Esophagus mucosa (tissue), 1 donor: ENCODE data around the gene UBTF. TPM values are rescaled to one million over a fixed set of nuclear protein-coding genes. Genes with fewer than 3 reads are reported as not detected.

Experiments used
- ATAC-seq: fragments of 200-7000 bp; cut with Tn5 transposase; one replicate; pipeline ENCODE4 v1.9.1; 2020
- total RNA-seq: library from RNA; stranded (reverse); gene quantifications from one replicate; pipeline ENCODE4 v1.2.4, GENCODE V29; 2023
- donor health status: DM: yes; HTN: yes; CAD: no.

The UBTF gene
- total RNA-seq, 1 donor from 2014 or later, result 60.7 TPM

DNA sequence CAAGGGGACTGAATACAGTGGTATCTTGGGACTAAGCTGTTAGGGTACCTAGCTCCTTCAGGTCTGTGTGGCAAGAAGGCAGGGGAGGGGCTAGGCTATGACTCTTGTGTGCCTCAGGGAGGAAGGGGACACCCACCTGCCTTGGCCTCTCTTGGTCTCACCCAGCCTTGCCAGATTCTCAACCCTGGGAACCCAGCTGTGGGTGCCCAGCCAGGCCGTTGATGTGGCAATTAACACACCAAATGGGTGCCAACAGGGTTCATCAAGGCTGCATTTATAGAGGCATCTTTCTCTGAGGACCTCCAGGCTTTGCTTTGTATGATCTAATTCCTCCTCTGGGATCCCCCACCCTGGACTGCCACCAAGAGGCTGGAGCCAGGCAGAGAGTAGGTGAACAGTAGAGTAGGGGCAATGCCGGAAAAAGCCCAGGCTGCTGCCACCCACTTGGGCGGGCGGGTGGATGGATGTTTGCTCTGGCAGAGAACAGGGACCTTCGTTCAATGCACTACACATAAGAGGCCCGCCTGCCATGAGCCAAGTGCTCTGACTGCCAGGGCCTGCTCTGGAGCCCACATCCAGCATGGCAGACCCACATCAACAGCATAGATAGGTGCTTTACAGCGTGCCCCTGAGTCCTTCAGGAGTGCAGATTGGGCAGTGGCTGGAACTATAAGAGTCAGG lies 52.2 kb downstream of the UBTF start:
- ATAC-seq, result no peak

DNA sequence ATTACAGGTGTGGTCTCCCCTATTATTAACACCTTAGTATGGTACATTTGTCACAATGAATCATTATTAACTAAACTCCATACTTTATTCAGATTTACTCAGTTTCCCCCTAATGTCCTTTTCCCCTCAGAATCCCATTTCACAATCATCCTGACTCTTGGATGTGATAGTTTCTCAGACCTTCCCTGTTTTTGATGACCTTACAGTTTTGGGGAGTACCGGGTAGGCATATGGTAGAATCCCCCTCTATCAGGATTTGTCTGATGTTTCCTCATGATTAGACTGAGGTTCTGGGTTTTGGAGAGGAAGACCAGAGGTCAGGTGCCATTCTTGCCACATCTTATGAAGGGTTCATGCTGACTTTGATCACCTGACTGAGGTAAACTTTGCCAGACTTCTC lies 55.0 kb downstream of the UBTF start:
- ATAC-seq, result no peak

DNA sequence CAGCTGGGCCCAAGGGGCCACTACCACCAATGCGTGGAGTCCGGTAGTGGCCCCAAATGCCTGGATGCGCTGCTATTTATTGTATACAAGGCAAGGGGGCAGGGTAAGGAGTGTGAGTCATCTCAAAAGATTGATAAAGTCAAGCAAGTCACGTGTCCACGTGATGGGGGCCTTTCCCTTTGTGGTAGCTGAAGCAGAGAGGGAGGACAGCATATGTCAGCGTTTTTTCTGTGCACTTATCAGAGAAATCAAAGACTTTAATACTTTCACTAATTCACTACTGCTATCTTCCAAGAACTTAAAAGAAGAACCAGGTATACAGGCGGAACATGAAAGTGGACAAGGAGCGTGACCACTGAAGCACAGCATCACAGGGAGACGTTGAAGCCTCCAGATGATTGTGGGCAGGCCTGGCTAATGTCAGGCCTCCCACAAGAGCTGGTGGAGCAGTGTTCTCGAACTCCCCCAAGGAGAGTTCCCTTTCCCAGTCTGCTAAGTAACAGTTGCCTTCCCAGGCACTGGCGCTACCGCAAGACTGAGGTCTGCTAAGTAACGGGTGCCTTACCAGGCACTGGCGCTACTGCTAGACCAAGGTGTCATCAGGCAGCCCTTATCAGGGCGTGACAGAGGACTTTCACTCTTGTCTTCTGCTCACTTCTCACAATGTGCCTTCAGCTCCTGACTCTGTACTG lies 59.8 kb downstream of the UBTF start:
- no peak for ATAC-seq

DNA sequence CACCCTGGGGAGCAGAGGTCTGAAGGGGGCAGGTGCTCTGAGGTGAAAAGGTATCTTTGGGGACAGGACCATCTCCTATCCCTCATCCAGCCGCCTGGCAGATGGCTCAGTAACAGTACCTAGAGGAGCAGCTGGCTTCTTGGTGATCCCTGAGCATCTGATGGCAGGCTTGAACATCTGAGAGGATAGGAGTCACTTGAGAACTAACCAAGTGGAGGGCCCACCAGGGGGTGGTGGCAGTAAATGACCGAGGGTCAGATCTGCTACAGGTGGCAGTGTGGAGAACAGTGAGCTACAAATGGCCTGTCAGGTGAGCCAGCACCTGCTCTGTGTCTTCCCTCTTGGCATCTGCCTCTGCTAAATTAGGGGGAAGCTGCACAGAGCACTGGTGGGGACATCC lies 64.0 kb downstream of the UBTF start:
- ATAC-seq, result no peak

Other genes with a start within 250 kb of the UBTF start
- gene NAGS, start 215.1 kb downstream of the UBTF start, total RNA-seq, result 2.4 TPM
- gene TMEM101, start 204.7 kb downstream of the UBTF start, total RNA-seq, result 23.2 TPM
- gene LSM12, start 153.0 kb downstream of the UBTF start, total RNA-seq, result 41.8 TPM
- 24.0 TPM for gene G6PC3, start 148.9 kb downstream of the UBTF start, total RNA-seq
- gene HDAC5, start 96.0 kb downstream of the UBTF start, total RNA-seq, result 32.0 TPM
- gene HROB, start 77.7 kb downstream of the UBTF start, total RNA-seq, result 6.3 TPM
- gene ASB16, start 49.0 kb downstream of the UBTF start, total RNA-seq, result not detected
- gene TMUB2, start 32.7 kb downstream of the UBTF start, total RNA-seq, result 18.2 TPM
- 61.6 TPM for gene ATXN7L3, start 19.8 kb downstream of the UBTF start, total RNA-seq
- gene SLC4A1, start 48.5 kb upstream of the UBTF start, total RNA-seq, result not detected
- 6.0 TPM for gene RUNDC3A, start 88.9 kb upstream of the UBTF start, total RNA-seq
- 126 TPM for gene SLC25A39, start 105.1 kb upstream of the UBTF start, total RNA-seq
- gene GRN, start 125.6 kb upstream of the UBTF start, total RNA-seq, result 767 TPM
- 1.1 TPM for gene FAM171A2, start 144.2 kb upstream of the UBTF start, total RNA-seq
- 0.68 TPM for gene ITGA2B, start 170.0 kb upstream of the UBTF start, total RNA-seq